HG02610 (cell line): Measurements from ENCODE around the gene ABCB9.
"Not testable (repeated sequence)": the region's sequence is repeated elsewhere in the genome, so short reads cannot be mapped to it uniquely, and the experiment has no call there.

Experiments used
- ATAC-seq: cut with Tn5 transposase; IDR thresholded peaks from one replicate; pipeline ENCODE4 v1.9.1; 2021; ENCODE audit warnings: mild to moderate bottlenecking, moderate library complexity; ENCODE audit not compliant: unreplicated experiment

Gene ABCB9

GRCh38 chr12:122903693-122904034, 62.6 kb downstream of the ABCB9 start:
- ATAC-seq, result no peak

DNA sequence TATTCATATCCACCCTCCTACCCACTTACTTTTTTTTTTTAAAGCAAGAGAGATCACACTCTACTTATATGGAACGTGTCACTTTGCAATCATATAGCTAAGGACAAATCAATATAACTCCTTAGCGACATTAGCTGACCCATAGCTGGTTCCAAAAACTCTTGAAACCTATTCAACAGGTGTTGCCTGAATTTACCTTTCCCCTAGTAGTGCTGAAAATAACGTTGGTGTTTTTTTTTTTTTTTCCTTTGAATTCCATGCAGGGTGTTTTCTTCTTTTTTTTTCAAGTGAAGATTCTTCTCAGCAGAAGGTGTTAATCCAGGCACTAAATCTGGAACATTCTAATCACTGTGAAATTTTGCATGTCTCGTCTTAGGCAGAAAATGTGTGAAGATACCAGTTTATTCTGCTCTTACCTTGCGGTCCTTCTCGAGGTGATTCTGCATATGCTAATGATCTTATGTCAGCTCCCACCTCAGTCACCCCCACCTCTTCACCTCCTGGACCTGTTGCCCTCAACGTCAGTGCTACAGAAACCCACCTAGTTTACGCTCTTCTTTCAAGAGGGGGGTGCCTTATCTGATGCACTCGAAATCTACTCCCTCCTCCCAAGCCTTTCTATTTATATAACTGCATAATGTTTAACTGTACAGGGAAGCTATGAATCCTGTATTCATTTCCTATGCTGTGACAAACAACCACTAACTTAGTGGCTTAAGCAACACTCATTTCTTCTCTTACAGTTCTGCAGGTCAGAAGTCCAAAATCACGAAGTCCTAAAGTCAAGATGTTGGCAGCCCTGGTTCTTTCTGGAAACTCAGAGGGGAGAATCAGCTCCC, 63.2 kb downstream of the ABCB9 start:
- no peak for ATAC-seq

DNA sequence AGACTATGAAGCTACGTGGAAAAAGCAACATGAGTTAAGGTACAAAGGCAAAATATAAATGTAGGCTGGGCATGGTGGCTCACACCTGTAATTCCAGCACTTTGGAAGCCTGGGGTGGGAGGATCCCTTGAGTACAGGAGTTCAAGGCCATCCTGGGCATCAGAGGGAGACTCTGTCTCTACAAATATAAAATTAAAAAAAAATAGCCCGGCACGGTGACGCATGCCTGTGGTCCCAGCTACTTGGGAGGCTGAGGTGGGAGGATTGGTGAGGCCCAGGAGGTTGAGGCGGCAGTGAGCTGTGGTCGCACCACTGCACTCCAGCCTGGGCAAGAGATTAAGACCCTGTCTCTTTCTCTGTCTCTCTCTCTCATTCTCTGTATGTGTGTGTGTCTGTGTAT, 66.4 kb downstream of the ABCB9 start:
- ATAC-seq, result no peak

DNA sequence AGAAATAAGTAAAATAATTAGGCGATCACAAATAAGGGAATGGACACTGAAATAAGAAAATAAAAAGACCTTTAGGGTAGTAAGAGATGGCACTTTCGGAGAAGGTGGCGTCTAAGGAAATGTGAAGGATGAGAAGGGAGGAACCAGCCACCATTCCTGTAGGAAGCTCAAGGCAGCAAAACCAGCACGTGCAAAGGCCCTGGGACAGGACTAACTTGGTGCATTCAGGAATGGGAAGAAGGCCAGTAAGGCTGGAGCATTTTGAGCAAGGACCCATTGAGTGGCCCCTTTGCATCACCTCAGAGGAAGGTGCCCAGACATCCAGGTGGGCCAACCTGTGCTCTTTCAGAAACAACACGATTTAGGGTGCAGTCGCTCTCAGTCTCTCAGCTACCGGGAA, 69.6 kb downstream of the ABCB9 start:
- no peak for ATAC-seq

DNA sequence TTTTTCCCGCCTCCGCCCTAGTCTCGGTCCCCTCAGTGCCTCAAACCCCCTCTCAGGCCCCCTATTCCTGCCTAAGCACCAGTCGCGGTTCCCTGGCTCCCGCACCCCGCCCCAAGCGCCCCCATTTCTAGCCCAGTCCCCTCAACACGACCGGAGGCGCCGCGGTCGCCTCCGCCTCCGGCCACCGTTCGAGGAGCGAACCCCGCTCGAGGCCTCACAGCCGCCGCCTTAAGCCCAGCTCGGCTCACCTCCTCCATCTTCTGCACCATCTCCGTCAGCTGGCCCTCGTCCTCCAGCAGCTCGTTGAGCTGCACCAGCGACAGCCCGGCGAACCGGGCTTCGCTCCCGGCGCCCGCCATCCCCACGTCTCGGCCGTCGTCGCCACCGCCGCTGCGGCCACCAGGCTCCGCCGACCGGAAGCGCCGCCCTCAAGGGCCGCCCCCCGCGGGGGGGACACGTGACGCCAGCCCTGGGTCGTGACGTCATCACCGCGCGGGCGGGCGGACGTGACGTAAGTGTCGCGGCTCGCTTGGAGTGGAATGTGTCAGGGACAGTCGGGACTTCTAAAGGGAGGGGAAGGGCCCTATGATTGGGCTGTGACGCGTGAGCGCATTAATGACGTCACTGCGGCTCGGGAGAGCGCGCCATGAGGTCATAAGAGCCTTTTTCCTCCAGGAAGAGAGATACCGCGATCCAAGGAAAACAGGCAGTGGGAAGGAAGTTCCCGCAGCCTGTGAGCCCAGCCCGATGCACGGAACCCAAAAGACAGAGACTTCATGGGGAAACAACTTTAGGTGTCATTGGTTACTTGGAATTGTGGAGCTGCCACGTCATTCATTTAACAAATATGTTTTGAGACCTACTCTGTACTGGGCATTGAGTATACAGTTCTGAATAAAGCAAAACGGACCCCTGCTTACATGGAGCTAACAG, 70.3 kb downstream of the ABCB9 start, which contains the start of gene VPS37B:
VPS37B (minus strand) TSS at position 421 of the 933 bp plus-strand sequence; CDS start at position 359, 62 bp downstream.
- peak; percentile 45 for ATAC-seq

DNA sequence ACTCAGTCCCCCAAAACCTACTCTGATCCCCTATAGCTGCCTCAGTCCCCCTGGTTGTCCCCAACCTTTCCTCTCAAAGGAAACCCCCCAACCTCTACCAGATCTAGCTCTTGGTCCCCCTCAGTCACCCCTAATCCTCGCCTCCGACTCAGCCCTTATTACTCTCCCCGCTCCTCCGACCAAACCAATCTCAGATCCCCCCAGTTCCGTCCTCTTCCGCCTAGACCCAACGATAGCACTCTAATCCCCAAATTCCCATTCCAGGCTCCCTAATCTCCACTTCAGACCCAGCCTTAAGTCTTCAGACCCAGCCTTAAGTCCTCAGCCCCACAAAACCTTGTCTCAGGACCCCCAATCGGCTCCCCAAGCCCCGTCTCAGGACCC, 71.0 kb downstream of the ABCB9 start:
- no peak for ATAC-seq

DNA sequence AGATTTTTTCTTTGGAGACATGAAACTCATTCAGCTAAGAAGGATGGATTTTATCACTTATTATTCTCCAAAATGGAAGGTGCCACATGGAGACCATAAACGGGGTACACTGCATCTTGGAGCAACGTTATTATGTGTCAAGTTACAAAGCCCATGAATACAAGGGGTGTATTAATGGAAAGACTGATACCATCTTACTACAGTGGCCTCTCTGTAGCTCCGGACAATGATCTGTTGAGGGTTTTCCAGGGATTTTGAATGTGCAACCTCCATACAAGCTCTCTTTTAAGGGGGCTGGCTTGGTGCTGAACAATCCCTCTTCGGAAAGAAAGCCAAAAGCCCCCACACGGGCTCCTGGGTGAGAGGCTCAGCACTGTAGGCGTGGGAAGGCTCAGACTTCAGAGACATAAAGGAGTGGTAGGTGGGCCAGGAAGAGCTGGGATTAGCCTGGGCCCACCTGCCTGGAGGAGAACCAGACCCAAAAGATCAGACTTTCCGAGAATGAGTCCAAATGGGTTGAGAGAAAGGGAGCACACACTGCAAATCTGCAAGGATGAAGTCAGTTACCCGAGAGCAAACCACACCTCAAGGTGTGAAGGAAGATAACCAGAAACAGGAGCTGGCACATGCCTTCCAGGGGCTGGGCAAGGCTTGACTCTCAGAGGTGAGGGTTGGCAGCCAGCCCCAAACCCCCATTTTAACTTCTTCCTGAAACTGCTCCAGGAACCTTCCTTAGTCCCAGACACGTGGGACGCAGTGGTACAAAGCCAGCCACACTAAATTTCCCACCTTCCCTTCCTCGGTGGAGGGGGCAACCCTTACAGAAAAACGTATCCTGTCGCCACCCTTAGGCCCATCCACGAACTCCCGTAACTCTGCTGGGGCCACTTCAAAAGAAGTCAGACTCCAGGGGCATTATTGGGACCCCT, 71.8 kb downstream of the ABCB9 start:
- ATAC-seq, result no peak

DNA sequence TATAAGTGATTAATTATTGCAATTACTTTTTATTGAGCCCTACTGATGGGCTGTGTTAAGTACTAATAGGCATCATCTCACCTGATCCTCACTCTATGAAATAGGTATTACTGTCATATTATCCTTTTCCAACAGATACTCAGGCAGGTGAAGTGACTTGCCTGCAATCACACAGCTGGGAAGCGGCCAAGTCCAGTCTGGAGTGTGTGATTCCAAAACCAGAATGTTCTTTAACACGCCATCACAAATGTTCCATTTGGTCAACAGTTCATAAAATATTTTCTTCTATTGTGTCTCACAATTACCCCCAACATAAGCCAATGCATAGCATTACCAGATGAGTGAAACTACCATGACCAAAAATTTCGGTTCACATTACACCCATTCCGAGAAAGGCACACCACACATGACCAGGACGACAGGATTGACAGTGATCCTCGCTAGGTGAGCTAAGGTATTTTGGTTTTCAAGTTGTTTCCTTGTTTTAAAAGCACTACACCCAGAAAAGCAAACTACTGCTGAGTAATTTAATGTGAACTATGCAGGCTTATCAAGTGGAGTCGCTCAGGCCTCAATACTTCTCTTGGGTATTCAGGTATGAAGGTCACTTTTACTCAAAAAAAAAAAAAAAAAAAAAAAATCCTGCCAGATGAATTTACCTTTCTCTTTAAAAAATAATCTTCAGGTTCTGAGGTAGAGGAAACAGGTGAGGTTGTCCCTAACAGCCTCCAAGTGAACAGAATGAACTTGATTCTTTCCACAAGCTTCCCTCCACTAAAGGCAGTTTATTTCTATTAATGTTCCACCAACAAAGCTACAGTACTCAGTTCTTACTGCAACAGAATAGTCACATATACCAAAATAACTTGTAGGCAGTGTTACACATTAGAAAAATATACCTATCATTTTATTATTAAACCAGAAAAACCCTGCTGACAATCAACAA, 72.8 kb downstream of the ABCB9 start:
- ATAC-seq, result no peak

DNA sequence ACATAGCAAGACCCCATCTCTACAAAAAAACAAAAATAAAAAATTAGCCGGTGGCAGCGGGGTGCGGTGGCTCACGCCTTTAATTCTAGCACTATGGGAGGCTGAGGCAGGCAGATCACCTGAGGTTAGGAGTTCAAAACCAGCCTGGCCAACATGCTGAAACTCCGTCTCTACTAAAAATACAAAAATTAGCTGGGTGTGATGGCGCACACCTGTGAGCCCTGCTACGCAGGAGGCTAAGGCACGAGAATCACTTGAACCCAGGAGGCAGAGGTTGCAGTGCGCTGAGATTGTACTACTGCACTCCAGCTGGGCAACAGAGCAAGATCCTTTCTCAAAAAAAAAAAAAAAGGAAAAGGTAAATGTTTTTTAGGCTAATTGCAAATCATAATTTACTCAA, 73.5 kb downstream of the ABCB9 start:
- ATAC-seq, result not testable (repeated sequence)

- ATAC-seq, result no peak
Measured at GRCh38 chr12:122891661-122892525, 74.4 kb downstream of the ABCB9 start.

- no peak for ATAC-seq
Measured at GRCh38 chr12:122889761-122890520, 76.3 kb downstream of the ABCB9 start.

DNA sequence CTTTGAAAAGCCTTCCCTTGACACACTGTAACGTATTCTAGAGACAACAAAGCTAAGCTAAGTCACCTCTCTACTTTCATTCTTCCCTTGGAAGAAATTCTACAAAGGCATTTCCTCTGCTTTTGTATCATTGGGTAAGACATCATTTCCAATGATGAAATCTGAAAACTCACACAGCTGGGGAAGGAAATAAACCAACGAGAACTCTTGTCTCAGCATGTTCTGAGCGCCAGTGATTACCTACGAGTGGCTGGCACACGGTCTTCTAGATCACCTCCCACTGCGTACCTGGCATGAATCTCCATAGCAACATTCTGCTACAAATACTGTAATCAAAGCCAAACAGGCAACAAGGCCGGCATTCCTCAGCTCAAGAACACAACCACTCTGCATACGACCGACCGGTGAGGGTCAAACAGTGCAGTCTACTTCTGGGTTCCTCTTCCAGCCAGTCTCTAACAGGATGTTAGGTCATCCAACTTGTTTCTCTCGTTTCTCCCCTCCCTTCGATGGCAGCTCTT, 78.0 kb downstream of the ABCB9 start:
- ATAC-seq, result no peak

GRCh38 chr12:122887819-122888212, 78.4 kb downstream of the ABCB9 start:
- peak; percentile 23 for ATAC-seq

GRCh38 chr12:122886851-122887818, 79.1 kb downstream of the ABCB9 start:
- peak; percentile 63 for ATAC-seq

DNA sequence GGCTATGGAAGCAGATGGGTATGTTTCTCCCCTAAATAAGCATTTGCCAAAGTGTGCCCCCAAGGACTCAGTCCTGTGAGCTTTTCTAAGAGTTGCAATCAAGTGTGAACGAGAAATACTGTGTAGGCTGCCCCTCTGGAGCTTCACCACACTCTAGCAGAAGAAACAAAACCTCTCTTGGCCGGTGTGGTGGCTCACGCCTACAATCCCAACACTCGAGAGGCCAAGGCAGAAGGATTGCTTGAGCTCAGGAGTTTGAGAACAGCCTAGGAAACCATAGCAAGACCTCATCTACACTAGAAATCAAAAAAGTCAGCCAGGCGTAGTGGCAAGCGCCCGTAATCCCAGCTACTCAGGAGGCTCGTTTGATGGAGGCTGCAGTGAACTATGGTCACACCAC, 80.1 kb downstream of the ABCB9 start:
- ATAC-seq, result no peak

GRCh38 chr12:122884860-122885259, 81.4 kb downstream of the ABCB9 start:
- no peak for ATAC-seq
